Hematopoietic multipotent progenitor cell treated with erythropoietin and hydrocortisone succinate and interleukin-3 and kit ligand, for 15 days (in vitro differentiated cells): Measurements from ENCODE around the gene ZNF593.
A peak's percentile ranks its signal among the peaks of the same experiment; 100 is the strongest.

Experiments
- DNase-seq: peaks from one replicate; pipeline ENCODE4 v3.0.0-alpha.2; 2015; ENCODE audit warnings: low spot score

ZNF593 gene

GRCh38 chr1:26169669-26170471 lies at the start of gene ZNF593:
Gene ZNF593, plus strand, starts transcription at chr1:26169908. Its CDS starts 76 bp downstream, at chr1:26169984.
- peak; percentile 89 for DNase-seq

- peak; percentile 67 for DNase-seq
Measured at GRCh38 chr1:26121854-26122773, 47.6 kb upstream of the ZNF593 start.

GRCh38 chr1:26122988-26123973 lies 46.4 kb upstream of the ZNF593 start:
- peak; percentile 85 for DNase-seq

- DNase-seq: peak; percentile 40
Measured at GRCh38 chr1:26124418-26125331, 45.0 kb upstream of the ZNF593 start.

GRCh38 chr1:26125382-26125781 lies 44.3 kb upstream of the ZNF593 start:
- peak; percentile 52 for DNase-seq

DNA sequence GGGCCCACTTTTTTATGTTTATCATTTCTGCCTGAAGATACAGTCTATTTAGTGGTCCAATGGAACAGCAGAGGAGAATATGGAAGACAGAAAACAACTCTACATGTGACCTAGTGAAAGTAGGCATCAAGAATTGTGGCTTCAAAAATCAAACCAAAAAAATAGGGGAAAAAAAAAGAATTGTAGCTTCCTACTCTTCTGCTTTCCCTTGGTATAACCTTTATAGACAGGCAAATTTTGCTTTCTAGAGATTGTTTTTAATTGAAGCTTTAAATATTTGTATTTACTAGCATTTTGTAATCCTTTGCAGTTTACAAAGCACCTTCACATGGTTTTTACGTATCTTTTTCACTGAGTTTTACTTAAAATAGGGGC lies 43.8 kb upstream of the ZNF593 start:
- DNase-seq: no peak

GRCh38 chr1:26126321-26127084 lies 43.2 kb upstream of the ZNF593 start:
- DNase-seq: peak; percentile 95

GRCh38 chr1:26127235-26128163 lies 42.2 kb upstream of the ZNF593 start:
- DNase-seq: peak; percentile 62

- DNase-seq: no peak
Measured at GRCh38 chr1:26129778-26130177, 39.9 kb upstream of the ZNF593 start.

GRCh38 chr1:26130695-26131094 lies 39.0 kb upstream of the ZNF593 start:
- DNase-seq: no peak

DNA sequence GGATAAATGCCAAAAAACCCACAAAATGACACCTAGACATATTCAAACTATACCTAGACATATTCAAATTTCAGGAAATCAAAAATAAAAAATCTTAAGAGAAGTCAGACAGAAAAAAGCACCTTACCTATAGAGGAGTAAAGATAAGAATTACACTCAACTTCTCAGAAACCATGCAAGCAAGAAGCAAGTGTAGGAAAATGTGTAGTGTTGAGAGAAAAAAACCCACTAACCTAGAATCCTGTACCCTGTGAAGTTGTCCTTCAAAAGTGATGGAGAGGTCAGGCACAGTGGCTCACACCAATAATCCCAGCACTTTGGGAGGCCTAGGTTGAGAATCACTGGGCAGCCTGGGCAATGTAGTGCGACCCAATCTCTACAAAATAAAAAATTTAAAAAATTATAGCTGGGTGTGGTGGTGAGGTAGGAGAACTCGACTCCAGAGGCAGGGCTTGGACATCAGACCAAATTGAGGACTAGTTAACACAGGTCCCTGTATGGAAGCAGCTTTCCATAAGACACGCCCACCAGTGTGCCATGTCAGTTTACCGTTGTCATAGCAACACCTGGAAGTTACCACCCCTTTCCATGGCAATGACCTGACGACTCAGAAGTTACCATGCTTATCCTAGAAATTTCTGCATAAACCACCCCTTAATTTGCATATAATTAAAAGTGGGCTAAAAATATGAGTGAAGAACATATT lies 37.4 kb upstream of the ZNF593 start:
- peak; percentile 58 for DNase-seq

GRCh38 chr1:26132834-26133167 lies 36.9 kb upstream of the ZNF593 start:
- DNase-seq: no peak

GRCh38 chr1:26134466-26134865 lies 35.2 kb upstream of the ZNF593 start:
- no peak for DNase-seq

- no peak for DNase-seq
Measured at GRCh38 chr1:26138974-26139558, 30.6 kb upstream of the ZNF593 start.

DNA sequence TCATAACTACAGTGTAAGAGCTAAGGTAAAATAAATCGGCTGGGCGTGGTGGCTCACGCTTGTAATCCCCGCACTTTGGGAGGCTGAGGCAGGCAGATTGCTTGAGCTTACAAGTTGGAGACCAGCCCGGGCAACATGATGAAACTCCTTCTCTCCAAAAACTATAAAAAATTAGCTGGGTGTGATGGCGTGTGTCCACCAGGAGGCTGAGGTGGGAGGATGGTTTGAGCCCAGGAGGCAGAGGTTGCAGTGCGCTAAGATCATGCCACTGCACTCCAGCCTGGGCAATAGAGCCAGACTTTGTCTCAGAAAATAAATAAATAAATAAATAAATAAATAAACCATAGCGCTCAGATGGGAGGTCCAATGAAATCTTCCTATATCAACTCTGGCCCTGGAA lies 27.5 kb upstream of the ZNF593 start:
- no peak for DNase-seq

- DNase-seq: peak; percentile 89
Measured at GRCh38 chr1:26145041-26145959, 24.4 kb upstream of the ZNF593 start.

- DNase-seq: no peak
Measured at GRCh38 chr1:26145960-26146294, 23.8 kb upstream of the ZNF593 start.
